A549 (cell line): ENCODE data around the gene DTX3L. TPM values are rescaled to one million over a fixed set of nuclear protein-coding genes. Genes with fewer than 3 reads are reported as not detected.

Experiments
- ATAC-seq, 2 experiments: fragments of 200-7000 bp in 1 of 2; fragments of >200 bp in 1 of 2; cut with Nextera tagmentation in 1 of 2; cut with Tn5 transposase in 1 of 2; 3 replicates each; pipeline versions ENCODE4 v1.8.0 to v1.9.1; 2018 to 2020; ENCODE audit warnings: mild to moderate bottlenecking in 1 of 2, moderate library complexity in 1 of 2
- CTCF ChIA-PET: fragments of 300-600 bp; sonication (Branson Sonifier 250); formaldehyde crosslinking; extraction: SDS; loops from one replicate; lab custom pipeline; 2021; ENCODE audit warnings: antibody characterized with exemption, inconsistent platforms; lab: Yijun Ruan, JAX
- POLR2A ChIA-PET: fragments of 350-600 bp; formaldehyde crosslinking; extraction: SDS; loops from one replicate; lab custom pipeline; 2021; ENCODE audit warnings: antibody characterized with exemption, inconsistent platforms; lab: Yijun Ruan, JAX
- DNase-seq, 2 experiments: peaks; one replicate each; pipeline versions ENCODE4 v3.0.0 to v3.0.0-alpha.2; 2011 to 2016; ENCODE audit warnings: low read depth in 1 of 2, low spot score in 1 of 2
- FAIRE-seq: peaks from 2 replicates; lab custom pipeline; 2011; peaks lifted over from hg19 to GRCh38; lab: Jason Lieb, UNC
- H3K27ac ChIP-seq, 2 experiments: fragments of >200 bp; sonication (Bioruptor Twin); formaldehyde crosslinking; 3 replicates each; pipeline ENCODE4 v1.5.1; 2016 to 2017
- H3K4me1 ChIP-seq: fragments of >200 bp; sonication (Bioruptor Twin); formaldehyde crosslinking; 3 replicates; pipeline ENCODE4 v1.6.1; 2016
- H3K4me2 ChIP-seq: fragments of >200 bp; sonication (Bioruptor Twin); formaldehyde crosslinking; 3 replicates; pipeline ENCODE4 v1.6.1; 2016
- H3K4me3 ChIP-seq: fragments of >200 bp; sonication (Bioruptor Twin); formaldehyde crosslinking; 3 replicates; pipeline ENCODE4 v1.5.1; 2016
- H3K9me3 ChIP-seq: fragments of >200 bp; sonication (Bioruptor Twin); formaldehyde crosslinking; 3 replicates; pipeline ENCODE4 v1.6.1; 2016
- CBX2 ChIP-seq: fragments of 200-600 bp; sonication (generic); IDR thresholded peaks from 2 replicates; pipeline ENCODE4 v1.6.1; 2016; ENCODE audit warnings: low read depth, mild to moderate bottlenecking, borderline replicate concordance
- CHD2 ChIP-seq: fragments of 150-350 bp; IDR thresholded peaks from 2 replicates; pipeline ENCODE4 v1.6.1; 2014; ENCODE audit warnings: low read length; ENCODE audit not compliant: partially characterized antibody
- CTCF ChIP-seq: fragments of >200 bp; sonication (Bioruptor Twin); formaldehyde crosslinking; IDR thresholded peaks from 3 replicates; pipeline ENCODE4 v1.5.1; 2016
- E2F6 ChIP-seq: IDR thresholded peaks from 2 replicates; pipeline ENCODE4 v1.6.1; 2012; ENCODE audit warnings: low read depth, borderline replicate concordance
- EHF ChIP-seq: fragments of 250-450 bp; sonication (Bioruptor Pico); IDR thresholded peaks from 2 replicates; pipeline ENCODE4 v1.5.0; 2020; ENCODE audit warnings: mild to moderate bottlenecking
- EHMT2 ChIP-seq: fragments of 200-600 bp; sonication (generic); IDR thresholded peaks from 2 replicates; pipeline ENCODE4 v1.6.1; 2016; ENCODE audit warnings: antibody characterized with exemption, low read depth, mild to moderate bottlenecking, moderate library complexity
- EP300 ChIP-seq, 2 experiments: fragments of >200 bp; sonication (Bioruptor Twin); formaldehyde crosslinking; IDR thresholded peaks; 2 replicates in 1 of 2; 3 replicates in 1 of 2; pipeline ENCODE4 v1.6.1; 2016 to 2017
- FOSL2 ChIP-seq, 2 experiments: fragments of 450-650 bp in 1 of 2; fragments of >200 bp in 1 of 2; sonication (Bioruptor Twin) in 1 of 2; formaldehyde crosslinking; IDR thresholded peaks; 2 replicates each; pipeline versions ENCODE4 v1.5.0 to v1.6.1; 2016 to 2020; ENCODE audit warnings: mild to moderate bottlenecking in 1 of 2, moderate library complexity in 1 of 2
- FOXS1 ChIP-seq: fragments of 250-450 bp; sonication (Bioruptor Pico); IDR thresholded peaks from 2 replicates; pipeline ENCODE4 v1.5.0; 2020; ENCODE audit warnings: mild to moderate bottlenecking, moderate library complexity
- HOXB13 ChIP-seq: fragments of 250-450 bp; sonication (Bioruptor Pico); IDR thresholded peaks from 2 replicates; pipeline ENCODE4 v1.5.0; 2020; ENCODE audit warnings: low read depth, mild to moderate bottlenecking, moderate library complexity
- KDM1A ChIP-seq: fragments of 200-600 bp; sonication (generic); IDR thresholded peaks from 2 replicates; pipeline ENCODE4 v1.6.1; 2016; ENCODE audit warnings: low read depth, mild to moderate bottlenecking
- MAX ChIP-seq: IDR thresholded peaks from 2 replicates; pipeline ENCODE4 v1.6.1; 2012
- MAZ ChIP-seq: fragments of 150-350 bp; IDR thresholded peaks from 2 replicates; pipeline ENCODE4 v1.6.1; 2014; ENCODE audit warnings: antibody characterized with exemption, low read depth, low read length, borderline replicate concordance
- NFE2L2 ChIP-seq: fragments of 150-350 bp; conservative IDR thresholded peaks from 2 replicates; pipeline ENCODE4 v1.6.1; 2014; ENCODE audit warnings: low read length
- NPAS2 ChIP-seq: fragments of 250-450 bp; sonication (Bioruptor Pico); IDR thresholded peaks from 2 replicates; pipeline ENCODE4 v1.8.0; 2022; ENCODE audit warnings: mild to moderate bottlenecking, moderate library complexity, borderline replicate concordance
- NR3C1 ChIP-seq: fragments of >200 bp; sonication (Bioruptor Twin); formaldehyde crosslinking; IDR thresholded peaks from 3 replicates; pipeline ENCODE4 v1.6.1; 2017
- PBX3 ChIP-seq: IDR thresholded peaks from 2 replicates; pipeline ENCODE4 v1.6.1; 2012
- PHF8 ChIP-seq: fragments of 200-600 bp; sonication (generic); IDR thresholded peaks from 2 replicates; pipeline ENCODE4 v1.6.1; 2016; ENCODE audit warnings: low read depth, mild to moderate bottlenecking, antibody characterized with exemption, moderate library complexity, borderline replicate concordance
- POLR2A ChIP-seq: IDR thresholded peaks from 2 replicates; pipeline ENCODE4 v1.6.1; 2012; ENCODE audit warnings: mild to moderate bottlenecking, low read length
- RAD21 ChIP-seq, 2 experiments: fragments of >200 bp in 1 of 2; sonication (Bioruptor Twin) in 1 of 2; formaldehyde crosslinking in 1 of 2; IDR thresholded peaks in 1 of 2; conservative IDR thresholded peaks in 1 of 2; 2 replicates in 1 of 2; 3 replicates in 1 of 2; pipeline ENCODE4 v1.6.1; 2012 to 2018; ENCODE audit warnings: inconsistent platforms in 1 of 2
- RARB ChIP-seq: fragments of 250-450 bp; sonication (Bioruptor Pico); IDR thresholded peaks from 2 replicates; pipeline ENCODE4 v1.8.0; 2021; ENCODE audit warnings: mild to moderate bottlenecking, moderate library complexity
- RCOR1 ChIP-seq: fragments of 150-350 bp; IDR thresholded peaks from 2 replicates; pipeline ENCODE4 v1.6.1; 2014; ENCODE audit warnings: antibody characterized with exemption, low read length, low read depth
- RNF2 ChIP-seq: fragments of 200-600 bp; sonication (generic); IDR thresholded peaks from 2 replicates; pipeline ENCODE4 v1.6.1; 2016; ENCODE audit warnings: low read depth, mild to moderate bottlenecking, antibody characterized with exemption, moderate library complexity, borderline replicate concordance
- SMC3 ChIP-seq: fragments of >200 bp; sonication (Bioruptor Twin); formaldehyde crosslinking; IDR thresholded peaks from 3 replicates; pipeline ENCODE4 v1.6.1; 2018; ENCODE audit warnings: inconsistent platforms
- SREBF2 ChIP-seq: fragments of 450-650 bp; IDR thresholded peaks from 2 replicates; pipeline ENCODE4 v1.6.1; 2014; ENCODE audit warnings: mild to moderate bottlenecking, moderate library complexity
- TP53 ChIP-seq: fragments of 250-450 bp; sonication (Bioruptor Pico); IDR thresholded peaks from 2 replicates; pipeline ENCODE4 v1.5.0; 2021; ENCODE audit warnings: mild to moderate bottlenecking, moderate library complexity
- USF2 ChIP-seq: fragments of 450-650 bp; IDR thresholded peaks from 2 replicates; pipeline ENCODE4 v1.6.1; 2014; ENCODE audit warnings: antibody characterized with exemption
- ZFP36 ChIP-seq: fragments of 450-650 bp; IDR thresholded peaks from 2 replicates; pipeline ENCODE4 v1.6.1; 2014; ENCODE audit warnings: borderline replicate concordance; ENCODE audit not compliant: partially characterized antibody
- ZNF302 ChIP-seq: fragments of 250-450 bp; sonication (Bioruptor Pico); IDR thresholded peaks from 2 replicates; pipeline ENCODE4 v1.9.0; 2021; ENCODE audit warnings: inconsistent platforms, mild to moderate bottlenecking, moderate library complexity
- ZSCAN20 ChIP-seq: fragments of 250-450 bp; sonication (Bioruptor Pico); IDR thresholded peaks from 2 replicates; pipeline ENCODE4 v1.8.0; 2022; ENCODE audit warnings: mild to moderate bottlenecking, moderate library complexity
- WGBS: methylation state at CpG from one replicate; pipeline ENCODE4 v1.1.6; 2017; ENCODE audit errors: missing lambda C conversion rate; 5-methylcytosine and 5-hydroxymethylcytosine counted together
- polyA plus RNA-seq, 4 experiments: library from polyadenylated mRNA; depleted of rRNA in 3 of 4; stranded (reverse); fragments of >200 nt; fragmentation: RNase III in 1 of 4; extraction: RNeasy Plus Mini Kit Qiagen cat#74134 plus additional on column Dnase treatment in 1 of 4; gene quantifications; 2 replicates in 3 of 4; 3 replicates in 1 of 4; pipeline ENCODE4 v1.2.3, GENCODE V29; 2011 to 2017

Gene DTX3L
- polyA plus RNA-seq, 2 of the 4 experiments (the other 2 are of a cell fraction), result 4.2 to 5.3 TPM

GRCh38 chr3:122548619-122549018 is 15.5 kb upstream of the DTX3L start:
- no peak for DNase-seq
- no peak overlapping the region for H3K4me2 ChIP-seq
- POLR2A ChIA-PET, result interaction anchor here (0.7 kb wide), 1 partner anchor 11 kb away, joined by 3 read pairs; no protein-coding TSS in a partner anchor
- WGBS, result 86% methylated on average over 1 of the region's 1 CpG
- CTCF ChIA-PET, result interaction anchor here (1.6 to 2.6 kb wide), 4 partner anchors 8 to 131 kb away, joined by 4 to 14 read pairs (median 8); partner anchors contain the start of genes DTX3L, PARP14 and PARP9
- no peaks in the 10 kb centered on the region for H3K4me1 ChIP-seq
- no peak overlapping the region for H3K27ac ChIP-seq
- no peak overlapping the region for H3K4me3 ChIP-seq
- no peaks in the 10 kb centered on the region for H3K9me3 ChIP-seq
- no peak for TF ChIP-seq NR3C1
- no peak for TF ChIP-seq FOSL2 (IDR thresholded peaks at IDR 0.05)
- TF ChIP-seq FOSL2 (CRISPR knock-in tag; IDR thresholded peaks at IDR 0.05), result no peak
- no peak for TF ChIP-seq USF2
- TF ChIP-seq FOXS1, result no peak
- no peak for TF ChIP-seq RNF2
- TF ChIP-seq MAX, result no peak
- no peak for TF ChIP-seq EP300 (IDR thresholded peaks at IDR 0.05)
- TF ChIP-seq PBX3, result no peak
- TF ChIP-seq SREBF2, result no peak
- no peak for TF ChIP-seq POLR2A
- TF ChIP-seq E2F6, result no peak
- no peak for TF ChIP-seq EHMT2
- no peak for TF ChIP-seq MAZ
- TF ChIP-seq HOXB13 (CRISPR knock-in tag), result no peak
- TF ChIP-seq ZFP36, result no peak
- no peak for TF ChIP-seq CBX2
- TF ChIP-seq, all 56 proteins: peak for 0
- ATAC-seq (no peak), FAIRE-seq (no peak)

- no peak for TF ChIP-seq ZNF302
- no peak for TF ChIP-seq SMC3
- no peak for TF ChIP-seq PHF8
- TF ChIP-seq RARB, result no peak
- no peak for TF ChIP-seq EP300 (IDR thresholded peaks at IDR 0.05)
- no peak for TF ChIP-seq FOXS1
- no peak for TF ChIP-seq KDM1A
- no peak for TF ChIP-seq CHD2
- no peak for TF ChIP-seq POLR2A
- no peak for TF ChIP-seq CTCF
- TF ChIP-seq RAD21 (conservative IDR thresholded peaks at IDR 0.05 in 1 of 2, IDR thresholded peaks at IDR 0.05 in 1 of 2), result no peak
- no peak for TF ChIP-seq NFE2L2
- TF ChIP-seq NPAS2 (CRISPR knock-in tag), result no peak
- TF ChIP-seq EHF (CRISPR knock-in tag), result no peak
- TF ChIP-seq TP53 (CRISPR knock-in tag), result no peak
- no peak for TF ChIP-seq NR3C1
- no peak for TF ChIP-seq HOXB13 (CRISPR knock-in tag)
- no peak for TF ChIP-seq RCOR1
- TF ChIP-seq MAZ, result no peak
- no peak for TF ChIP-seq ZSCAN20
- TF ChIP-seq, all 56 proteins: peak for 0
- no peak overlapping the region for H3K27ac ChIP-seq
- ChIA-PET POLR2A (no interaction called here), CTCF (interaction anchor here (1.6 to 5.1 kb wide), 2 partner anchors 126 kb away, joined by 4 to 38 read pairs; partner anchors contain the start of gene PARP14)
- no peaks in the 10 kb centered on the region for H3K4me1 ChIP-seq
- DNase-seq (no peak), FAIRE-seq (no peak), ATAC-seq (no peak)
- no peak overlapping the region for H3K4me2 ChIP-seq
- 65% methylated on average over 3 of the region's 3 CpGs for WGBS
- no peak overlapping the region for H3K4me3 ChIP-seq
- H3K9me3 ChIP-seq, result no peaks in the 10 kb centered on the region
Observed at GRCh38 chr3:122553171-122553570, 11.0 kb upstream of the DTX3L start.
